Panc1 (cell line): ENCODE measurements around the gene RPL19. TPM values are rescaled to one million over a fixed set of nuclear protein-coding genes. Genes with fewer than 3 reads are reported as not detected.

Experiments
- ATAC-seq: fragments of 200-7000 bp; cut with Tn5 transposase; 2 replicates; pipeline ENCODE4 v1.9.1; 2020; ENCODE audit warnings: mild to moderate bottlenecking, moderate library complexity
- BruUV-seq: library from RNA; stranded (reverse); fragments of 400-500 nt; replicated peaks from 2 replicates; lab custom pipeline; 2021; lab: Mats Ljungman, UMichigan
- CTCF ChIA-PET: fragments of 300-600 bp; sonication (Branson Sonifier 250); formaldehyde crosslinking; loops from one replicate; lab custom pipeline; 2022; ENCODE audit warnings: antibody characterized with exemption; lab: Charles Lee
- POLR2A ChIA-PET: fragments of 300-600 bp; sonication (Branson Sonifier 250); formaldehyde crosslinking; loops from one replicate; lab custom pipeline; 2022; ENCODE audit warnings: antibody characterized with exemption; lab: Charles Lee
- DNase-seq: peaks from one replicate; pipeline ENCODE4 v3.0.0-alpha.2; 2010; ENCODE audit warnings: low read depth, low spot score
- H3K27ac ChIP-seq: 2 replicates; pipeline ENCODE4 v1.5.1; 2011; ENCODE audit warnings: mild to moderate bottlenecking, low read length, inconsistent platforms
- H3K27me3 ChIP-seq: fragments of 200-500 bp; sonication (Bioruptor generic); 2 replicates; pipeline ENCODE4 v1.6.0; 2014; ENCODE audit warnings: low read length, inconsistent platforms; ENCODE audit not compliant: control insufficient read depth, insufficient read depth
- H3K36me3 ChIP-seq: fragments of 200-500 bp; sonication (Bioruptor generic); 2 replicates; pipeline ENCODE4 v1.5.1; 2014; ENCODE audit warnings: inconsistent platforms, mild to moderate bottlenecking, low read length, moderate library complexity; ENCODE audit not compliant: control insufficient read depth, insufficient read depth
- H3K4me1 ChIP-seq: 2 replicates; pipeline ENCODE4 v1.5.1; 2011; ENCODE audit warnings: inconsistent platforms, mild to moderate bottlenecking, low read length, moderate library complexity; ENCODE audit not compliant: control insufficient read depth, insufficient read depth
- H3K4me3 ChIP-seq, 2 experiments: 2 replicates each; pipeline ENCODE4 v1.5.1; 2011 to 2012; ENCODE audit warnings: low read depth in 2 of 2, low read length in 2 of 2, mild to moderate bottlenecking in 2 of 2, inconsistent platforms in 1 of 2, moderate library complexity in 1 of 2
- H3K9me3 ChIP-seq: fragments of 200-500 bp; sonication (Bioruptor generic); 2 replicates; pipeline ENCODE4 v1.5.1; 2014; ENCODE audit warnings: low read depth, mild to moderate bottlenecking, inconsistent platforms, low read length, moderate library complexity; ENCODE audit not compliant: control insufficient read depth, insufficient read depth
- CTCF ChIP-seq: fragments of 450-650 bp; IDR thresholded peaks from 2 replicates; pipeline ENCODE4 v1.5.1; 2017; ENCODE audit warnings: mild to moderate bottlenecking
- POLR2AphosphoS5 ChIP-seq: IDR thresholded peaks from 2 replicates; pipeline ENCODE4 v1.6.1; 2012; ENCODE audit warnings: mild to moderate bottlenecking, low read depth, low read length, moderate library complexity
- REST ChIP-seq, 2 experiments: IDR thresholded peaks; 2 replicates each; pipeline ENCODE4 v1.6.1; 2011 to 2012; ENCODE audit warnings: low read depth in 2 of 2, control low read depth in 1 of 2, low read length in 1 of 2, mild to moderate bottlenecking in 1 of 2, moderate library complexity in 1 of 2; ENCODE audit not compliant: insufficient read depth in 1 of 2
- SIN3A ChIP-seq: IDR thresholded peaks from 2 replicates; pipeline ENCODE4 v1.6.1; 2012; ENCODE audit warnings: low read depth, mild to moderate bottlenecking, low read length, moderate library complexity, borderline replicate concordance; ENCODE audit not compliant: insufficient read depth
- TCF7L2 ChIP-seq: IDR thresholded peaks from 2 replicates; pipeline ENCODE4 v1.6.1; 2011; ENCODE audit warnings: mild to moderate bottlenecking, low read depth, low read length, inconsistent platforms
- in situ Hi-C: cut with HindIII; loops from 2 replicates; pipeline ENCODE4 v1.10.0; 2016; ENCODE audit warnings: low sequenced_read_pairs, low pct_unique_long_range_greater_than_20kb
- intact Hi-C: fragments of 100-400 bp; cut with micrococcal nuclease; formaldehyde crosslinking; loops from one replicate; pipeline ENCODE4 v1.10.0; 2022; ENCODE audit not compliant: unreplicated experiment
- total RNA-seq: library from RNA; stranded (reverse); gene quantifications from one replicate; pipeline ENCODE4 v1.2.1, GENCODE V29; 2021; ENCODE audit not compliant: unreplicated experiment

The RPL19 gene
- total RNA-seq, 1 experiment from 2014 or later, result 971 TPM

- no TSS peak for BruUV-seq
Measured at GRCh38 chr17:39196241-39196807, 3.8 kb upstream of the RPL19 start.

GRCh38 chr17:39196808-39197291, 3.2 kb upstream of the RPL19 start:
- ChIA-PET POLR2A (no interaction called here), CTCF (no interaction called here)
- no peak for DNase-seq
- H3K4me1 ChIP-seq, result peaks cover 27% of the 10 kb centered on the region
- BruUV-seq, result no TSS peak
- TF ChIP-seq CTCF, result no peak
- TF ChIP-seq TCF7L2, result no peak
- TF ChIP-seq REST (IDR thresholded peaks at IDR 0.05; ENCODE audit: insufficient read depth in 1 of 2, low read depth in 2 of 2, low read length in 1 of 2), result no peak
- no peak for TF ChIP-seq SIN3A
- TF ChIP-seq POLR2AphosphoS5, result no peak
- H3K4me3 ChIP-seq, result peak overlapping the region; percentile 68 to 69
- intact Hi-C loops (no loop called here), in situ Hi-C loops (no loop called here)
- H3K36me3 ChIP-seq, result peaks cover 6% of the 10 kb centered on the region; the same call in 1 of the 2 replicates
- peak overlapping the region; percentile 51; the same call in 1 of the 2 replicates for H3K27ac ChIP-seq
- no peaks in the 10 kb centered on the region for H3K9me3 ChIP-seq
- peak; percentile 35 for ATAC-seq
- H3K27me3 ChIP-seq, result no peaks in the 10 kb centered on the region

More at GRCh38 chr17:39196241-39196807, 3.8 kb upstream of the RPL19 start:
- POLR2A ChIA-PET, result no interaction called here
- no peaks in the 10 kb centered on the region for H3K9me3 ChIP-seq
- peaks cover 6% of the 10 kb centered on the region; the same call in 1 of the 2 replicates for H3K36me3 ChIP-seq
- CTCF ChIA-PET, result no interaction called here
- intact Hi-C loops (no loop called here), in situ Hi-C loops (no loop called here)
- H3K27ac ChIP-seq, result peak overlapping the region; percentile 72
- H3K4me1 ChIP-seq, result peaks cover 24% of the 10 kb centered on the region
- peak overlapping the region; percentile 68 to 69 for H3K4me3 ChIP-seq
- DNase-seq, result no peak
- no peak for TF ChIP-seq CTCF
- TF ChIP-seq SIN3A, result no peak; the same call in 1 of the 2 replicates
- TF ChIP-seq POLR2AphosphoS5, result no peak
- no peak for TF ChIP-seq REST (IDR thresholded peaks at IDR 0.05; ENCODE audit: insufficient read depth in 1 of 2, low read depth in 2 of 2, low read length in 1 of 2)
- no peak for TF ChIP-seq TCF7L2
- no peak for ATAC-seq
- no peaks in the 10 kb centered on the region for H3K27me3 ChIP-seq
